Activated CD4-positive, alpha-beta T cell treated with anti-CD3 and anti-CD28 coated beads, Interleukin-2, amount 10 ng/mL, durations not matched to agents 24 days and 14 days (primary cell): ENCODE measurements around the gene CRY2. TPM values are rescaled to one million over a fixed set of nuclear protein-coding genes. Genes with fewer than 3 reads are reported as not detected.

Experiments used
- DNase-seq: peaks from one replicate; pipeline ENCODE4 v3.0.0; 2022
- H3K27ac Mint-ChIP-seq: one replicate; pipeline ENCODE4 v1.8.0; 2022; ENCODE audit warnings: mild to moderate bottlenecking, mixed read lengths
- H3K27me3 Mint-ChIP-seq: one replicate; pipeline ENCODE4 v1.8.0; 2022; ENCODE audit warnings: mixed read lengths
- H3K36me3 Mint-ChIP-seq: one replicate; pipeline ENCODE4 v1.8.0; 2022; ENCODE audit warnings: low read depth, mild to moderate bottlenecking, mixed read lengths
- H3K4me1 Mint-ChIP-seq: one replicate; pipeline ENCODE4 v1.8.0; 2021; ENCODE audit warnings: mixed read lengths
- H3K4me3 Mint-ChIP-seq: one replicate; pipeline ENCODE4 v1.8.0; 2022; ENCODE audit warnings: mild to moderate bottlenecking, moderate library complexity, mixed read lengths
- H3K9me3 Mint-ChIP-seq: one replicate; pipeline ENCODE4 v1.8.0; 2021; ENCODE audit warnings: mixed read lengths
- intact Hi-C: fragments of 100-400 bp; cut with micrococcal nuclease; formaldehyde crosslinking; loops from one replicate; pipeline ENCODE4 v1.15.1; 2023
- total RNA-seq: library from RNA; stranded (reverse); gene quantifications from 2 replicates; pipeline ENCODE4 v1.2.3, GENCODE V29; 2022

Gene CRY2
- total RNA-seq, 1 donor from 2014 or later = 22.5 TPM

- H3K4me3 Mint-ChIP-seq = no peak overlapping the region
Measured at GRCh38 chr11:45920531-45921477, 73.5 kb downstream of the CRY2 start.

GRCh38 chr11:45921561-45922424 is 74.5 kb downstream of the CRY2 start:
- Mint-ChIP-seq H3K27me3 (peaks cover 27% of the 10 kb centered on the region), H3K4me1 (peaks cover 16% of the 10 kb centered on the region), H3K4me3 (peak overlapping the region; percentile 44), H3K36me3 (no peaks in the 10 kb centered on the region), H3K27ac (no peak overlapping the region), H3K9me3 (no peaks in the 10 kb centered on the region)
- DNase-seq = no peak
- intact Hi-C loops = no loop called here

More at GRCh38 chr11:45920531-45921477, 73.5 kb downstream of the CRY2 start:
- intact Hi-C loops = no loop called here
- H3K27me3 Mint-ChIP-seq = peaks cover 27% of the 10 kb centered on the region
- H3K36me3 Mint-ChIP-seq = peaks cover 6% of the 10 kb centered on the region
- no peaks in the 10 kb centered on the region for H3K9me3 Mint-ChIP-seq
- no peak overlapping the region for H3K27ac Mint-ChIP-seq
- H3K4me1 Mint-ChIP-seq = peaks cover 22% of the 10 kb centered on the region
- no peak for DNase-seq

DNA sequence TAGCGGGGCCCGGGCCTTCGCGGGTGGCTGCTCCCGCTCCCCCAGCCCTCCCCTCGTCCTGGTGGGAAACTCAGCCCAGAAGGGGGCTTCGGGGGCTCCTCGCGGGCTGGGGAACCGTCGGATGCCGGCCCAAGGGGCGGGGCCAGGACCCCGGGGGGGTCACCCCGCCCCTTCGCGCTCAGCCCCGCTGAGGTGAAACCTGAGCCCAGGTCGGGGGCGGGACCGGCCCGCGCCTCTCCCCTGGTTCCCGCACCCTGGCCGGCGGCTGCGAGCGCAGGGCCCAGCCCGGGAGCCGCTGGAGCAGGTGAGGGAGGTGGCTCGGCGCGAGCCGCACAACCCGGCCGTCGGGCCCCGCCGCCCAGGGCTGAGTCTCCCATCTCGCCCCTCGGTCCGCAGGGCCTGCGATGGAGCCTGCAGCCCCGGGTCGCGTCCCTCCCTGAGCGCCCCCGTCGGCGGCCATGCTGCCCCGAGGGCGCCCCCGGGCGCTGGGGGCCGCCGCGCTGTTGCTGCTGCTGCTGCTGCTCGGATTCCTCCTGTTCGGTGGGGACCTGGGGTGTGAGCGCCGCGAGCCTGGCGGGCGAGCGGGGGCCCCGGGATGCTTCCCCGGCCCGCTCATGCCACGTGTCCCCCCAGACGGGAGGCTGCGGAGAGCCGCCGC is 75.3 kb downstream of the CRY2 start, which contains the start of gene LARGE2:
Gene LARGE2 (plus strand): TSS at position 232 of the 658 bp plus-strand sequence. CDS start 227 bp downstream, at position 459.
- Mint-ChIP-seq H3K9me3 (no peaks in the 10 kb centered on the region), H3K27ac (no peak within 1 kb of the TSS)
- peak; percentile 70 for DNase-seq

GRCh38 chr11:45924036-45924915 is 77.0 kb downstream of the CRY2 start:
- no peak overlapping the region for H3K27ac Mint-ChIP-seq
- no peaks in the 10 kb centered on the region for H3K9me3 Mint-ChIP-seq
- H3K4me3 Mint-ChIP-seq = peak overlapping the region; percentile 17
- intact Hi-C loops = no loop called here
- H3K27me3 Mint-ChIP-seq = peaks cover 27% of the 10 kb centered on the region
- peaks cover 6% of the 10 kb centered on the region for H3K4me1 Mint-ChIP-seq
- peak; percentile 55 for DNase-seq
- H3K36me3 Mint-ChIP-seq = no peaks in the 10 kb centered on the region

More for the DNA sequence above, 75.3 kb downstream of the CRY2 start, which contains the start of gene LARGE2:
- peak within 1 kb of the TSS; percentile 74 for H3K4me3 Mint-ChIP-seq
- H3K4me1 Mint-ChIP-seq = peaks cover 15% of the 10 kb centered on the region
- H3K27me3 Mint-ChIP-seq = peaks cover 27% of the 10 kb centered on the region
- H3K36me3 Mint-ChIP-seq = no peaks in the 10 kb centered on the region
- intact Hi-C loops = no loop called here

DNA sequence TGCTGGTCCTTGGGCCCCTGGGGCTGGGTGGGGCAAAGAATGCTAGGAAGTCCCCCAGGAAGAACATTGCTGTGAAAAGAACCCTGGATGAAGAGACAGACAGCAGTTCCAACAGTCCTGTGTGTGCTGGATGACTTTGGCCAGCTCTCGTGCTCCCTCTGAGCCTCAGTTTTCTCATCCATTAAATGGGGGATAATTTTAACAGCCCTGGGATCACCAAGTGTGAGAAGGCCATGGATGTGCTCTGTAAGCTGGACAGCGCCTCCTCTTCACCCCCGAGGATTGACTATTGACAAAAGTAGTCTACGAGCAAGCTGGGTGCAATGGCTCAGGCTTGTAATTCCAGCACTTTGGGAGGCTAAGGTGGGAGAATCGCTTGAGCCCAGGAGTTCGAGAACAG is 77.7 kb downstream of the CRY2 start:
- Mint-ChIP-seq H3K27ac (no peak overlapping the region), H3K36me3 (no peaks in the 10 kb centered on the region), H3K9me3 (no peaks in the 10 kb centered on the region), H3K4me1 (peaks cover 6% of the 10 kb centered on the region), H3K4me3 (no peak overlapping the region), H3K27me3 (peaks cover 27% of the 10 kb centered on the region)
- intact Hi-C loops = no loop called here
- DNase-seq = peak; percentile 52

DNA sequence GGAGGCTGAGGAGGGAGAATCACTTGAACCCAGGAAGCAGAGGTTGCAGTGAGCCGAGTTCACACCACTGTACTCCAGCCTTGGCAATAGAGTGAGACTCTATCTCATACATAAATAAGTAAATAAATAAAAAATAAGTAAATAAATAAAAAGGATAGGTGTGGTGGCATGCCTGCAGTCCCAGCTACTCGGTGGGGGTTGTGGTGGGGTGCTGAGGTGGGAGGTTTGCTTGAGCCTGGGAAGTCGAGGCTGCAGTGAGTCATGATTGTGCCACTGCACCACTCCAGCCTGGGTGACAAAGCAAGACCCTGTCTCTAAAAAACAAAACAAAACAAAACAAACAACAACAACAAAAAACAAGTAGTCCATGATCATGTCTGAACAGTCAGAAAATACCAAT is 78.3 kb downstream of the CRY2 start:
- DNase-seq = peak; percentile 52
- Mint-ChIP-seq H3K36me3 (no peaks in the 10 kb centered on the region), H3K4me3 (no peak overlapping the region), H3K9me3 (no peaks in the 10 kb centered on the region), H3K27me3 (peaks cover 27% of the 10 kb centered on the region), H3K27ac (no peak overlapping the region), H3K4me1 (peaks cover 12% of the 10 kb centered on the region)
- intact Hi-C loops = no loop called here

- Mint-ChIP-seq H3K36me3 (no peaks in the 10 kb centered on the region), H3K4me3 (no peak overlapping the region), H3K27ac (no peak overlapping the region), H3K27me3 (peaks cover 24% of the 10 kb centered on the region), H3K9me3 (no peaks in the 10 kb centered on the region), H3K4me1 (peaks cover 15% of the 10 kb centered on the region)
- intact Hi-C loops = no loop called here
- DNase-seq = peak; percentile 54
Measured at GRCh38 chr11:45926001-45926401, 78.7 kb downstream of the CRY2 start.

DNA sequence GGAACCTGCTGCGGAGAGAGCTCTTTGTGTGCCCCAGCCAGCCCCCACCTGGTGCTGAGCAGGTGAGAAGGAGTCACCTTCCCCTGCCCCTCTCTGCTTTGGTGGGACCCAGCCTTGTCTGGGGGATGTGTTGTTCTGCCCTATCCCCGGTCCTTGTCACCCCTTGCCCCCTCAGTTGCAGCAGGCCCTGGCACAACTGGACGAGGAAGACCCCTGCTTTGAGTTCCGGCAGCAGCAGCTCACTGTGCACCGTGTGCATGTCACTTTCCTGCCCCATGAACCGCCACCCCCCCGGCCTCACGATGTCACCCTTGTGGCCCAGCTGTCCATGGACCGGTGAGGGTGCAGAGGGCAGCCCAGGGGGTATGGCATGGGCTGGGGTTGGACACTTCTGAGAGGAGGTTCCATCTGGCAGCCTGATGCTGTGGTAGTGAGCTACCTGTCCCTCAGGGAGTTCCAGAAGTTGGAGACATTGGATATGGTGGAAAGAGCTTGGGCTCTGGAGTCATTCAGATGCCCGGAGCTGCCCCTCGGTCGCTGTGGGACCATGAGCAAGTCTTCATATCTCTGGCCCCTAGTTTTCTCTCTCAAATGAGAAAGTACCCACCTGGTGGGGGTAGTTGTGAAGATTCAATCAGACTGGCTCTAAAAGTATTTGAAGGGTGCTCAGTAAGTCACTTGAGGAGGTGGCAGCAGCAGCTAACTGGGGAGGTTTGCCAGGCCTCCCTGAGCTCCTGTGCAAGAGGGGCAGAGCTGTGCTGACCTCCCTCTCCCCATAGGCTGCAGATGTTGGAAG is 79.5 kb downstream of the CRY2 start:
- H3K4me1 Mint-ChIP-seq = peaks cover 18% of the 10 kb centered on the region
- H3K36me3 Mint-ChIP-seq = peaks cover 3% of the 10 kb centered on the region
- DNase-seq = peak; percentile 55
- peaks cover 18% of the 10 kb centered on the region for H3K27me3 Mint-ChIP-seq
- no peak overlapping the region for H3K27ac Mint-ChIP-seq
- H3K9me3 Mint-ChIP-seq = no peaks in the 10 kb centered on the region
- intact Hi-C loops = no loop called here
- H3K4me3 Mint-ChIP-seq = no peak overlapping the region

- Mint-ChIP-seq H3K4me3 (no peak overlapping the region), H3K27ac (no peak overlapping the region), H3K9me3 (no peaks in the 10 kb centered on the region), H3K27me3 (peaks cover 17% of the 10 kb centered on the region), H3K36me3 (peaks cover 5% of the 10 kb centered on the region), H3K4me1 (peaks cover 18% of the 10 kb centered on the region)
- DNase-seq = peak; percentile 57
- intact Hi-C loops = no loop called here
Measured at GRCh38 chr11:45927332-45927683, 80.0 kb downstream of the CRY2 start.

DNA sequence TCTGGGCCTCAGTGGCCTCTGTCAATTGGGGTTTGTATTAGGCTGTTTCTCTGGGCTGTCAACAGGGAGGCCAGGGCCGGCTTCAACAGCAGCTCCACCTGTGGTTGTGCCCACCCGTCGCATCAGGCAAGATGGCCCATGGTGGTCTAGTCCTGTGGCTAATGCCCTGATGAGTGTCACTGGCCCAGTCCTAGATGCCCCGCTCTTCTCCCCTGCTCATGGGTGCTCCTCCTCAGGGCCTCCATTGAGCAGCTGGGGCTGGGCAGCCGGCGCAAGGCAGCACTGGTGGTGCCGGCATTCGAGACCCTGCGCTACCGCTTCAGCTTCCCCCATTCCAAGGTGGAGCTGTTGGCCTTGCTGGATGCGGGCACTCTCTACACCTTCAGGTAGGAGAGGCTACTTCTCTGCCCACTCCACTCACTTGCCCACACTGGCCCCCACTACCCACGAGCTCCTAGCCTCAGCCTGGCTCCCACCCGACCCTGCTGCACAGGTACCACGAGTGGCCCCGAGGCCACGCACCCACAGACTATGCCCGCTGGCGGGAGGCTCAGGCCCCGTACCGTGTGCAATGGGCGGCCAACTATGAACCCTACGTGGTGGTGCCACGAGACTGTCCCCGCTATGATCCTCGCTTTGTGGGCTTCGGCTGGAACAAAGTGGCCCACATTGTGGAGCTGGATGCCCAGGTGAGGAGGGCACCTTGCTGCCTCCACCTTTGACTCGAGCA is 80.6 kb downstream of the CRY2 start:
- H3K36me3 Mint-ChIP-seq = peaks cover 5% of the 10 kb centered on the region
- H3K9me3 Mint-ChIP-seq = no peaks in the 10 kb centered on the region
- peaks cover 18% of the 10 kb centered on the region for H3K4me1 Mint-ChIP-seq
- H3K27ac Mint-ChIP-seq = no peak overlapping the region
- H3K27me3 Mint-ChIP-seq = peaks cover 17% of the 10 kb centered on the region
- peak; percentile 56 for DNase-seq
- intact Hi-C loops = no loop called here
- no peak overlapping the region for H3K4me3 Mint-ChIP-seq

GRCh38 chr11:45928535-45929215 is 81.4 kb downstream of the CRY2 start:
- Mint-ChIP-seq H3K4me3 (no peak overlapping the region), H3K27me3 (peaks cover 12% of the 10 kb centered on the region), H3K27ac (peak overlapping the region; percentile 34), H3K36me3 (peaks cover 7% of the 10 kb centered on the region), H3K9me3 (no peaks in the 10 kb centered on the region), H3K4me1 (peaks cover 15% of the 10 kb centered on the region)
- intact Hi-C loops = no loop called here
- DNase-seq = no peak
